Ovary (tissue), 3 donors: ENCODE data around the gene TBCE.

Experiments used
- POLR2A ChIP-seq: fragments of 450-650 bp; IDR thresholded peaks from one replicate; pipeline ENCODE4 v1.6.1; 2017; ENCODE audit warnings: antibody characterized with exemption, mild to moderate bottlenecking, moderate library complexity
- TF ChIP-seq, protein P1 (sequence below), 3 donors: fragments of 450-650 bp in 2 of 3; fragments of 200-600 bp in 1 of 3; IDR thresholded peaks; one replicate each; pipeline versions ENCODE4 v1.5.1 to v1.8.0; 2016 to 2022; ENCODE audit warnings: antibody characterized with exemption in 3 of 3, mild to moderate bottlenecking in 1 of 3
- donor health status: DM: no; HTN: no; CAD: no.

DNA sequence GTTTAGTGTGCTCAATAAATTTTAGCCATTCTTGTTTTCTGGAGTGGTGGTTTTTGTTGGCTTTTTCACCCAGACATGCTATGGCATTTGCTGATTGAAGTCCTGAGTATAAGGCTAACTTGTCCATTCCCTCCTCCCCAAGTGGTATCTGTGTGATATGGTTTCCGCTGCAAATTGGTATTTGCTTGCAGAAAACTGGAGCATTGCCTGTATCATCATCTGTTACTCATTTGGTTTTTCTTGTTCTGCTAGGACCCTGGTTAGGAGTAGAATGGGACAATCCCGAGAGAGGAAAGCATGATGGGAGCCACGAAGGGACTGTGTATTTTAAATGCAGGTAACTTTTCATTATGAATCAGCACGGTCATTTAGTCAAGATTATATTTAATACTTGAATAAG is 34.0 kb downstream of the TBCE start:
- TF ChIP-seq, protein P1, sequence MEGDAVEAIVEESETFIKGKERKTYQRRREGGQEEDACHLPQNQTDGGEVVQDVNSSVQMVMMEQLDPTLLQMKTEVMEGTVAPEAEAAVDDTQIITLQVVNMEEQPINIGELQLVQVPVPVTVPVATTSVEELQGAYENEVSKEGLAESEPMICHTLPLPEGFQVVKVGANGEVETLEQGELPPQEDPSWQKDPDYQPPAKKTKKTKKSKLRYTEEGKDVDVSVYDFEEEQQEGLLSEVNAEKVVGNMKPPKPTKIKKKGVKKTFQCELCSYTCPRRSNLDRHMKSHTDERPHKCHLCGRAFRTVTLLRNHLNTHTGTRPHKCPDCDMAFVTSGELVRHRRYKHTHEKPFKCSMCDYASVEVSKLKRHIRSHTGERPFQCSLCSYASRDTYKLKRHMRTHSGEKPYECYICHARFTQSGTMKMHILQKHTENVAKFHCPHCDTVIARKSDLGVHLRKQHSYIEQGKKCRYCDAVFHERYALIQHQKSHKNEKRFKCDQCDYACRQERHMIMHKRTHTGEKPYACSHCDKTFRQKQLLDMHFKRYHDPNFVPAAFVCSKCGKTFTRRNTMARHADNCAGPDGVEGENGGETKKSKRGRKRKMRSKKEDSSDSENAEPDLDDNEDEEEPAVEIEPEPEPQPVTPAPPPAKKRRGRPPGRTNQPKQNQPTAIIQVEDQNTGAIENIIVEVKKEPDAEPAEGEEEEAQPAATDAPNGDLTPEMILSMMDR (IDR thresholded peaks at IDR 0.05): no peak
- TF ChIP-seq POLR2A: no peak
